ENCODE data around the gene NCCRP1.

NCCRP1 gene

GRCh38 chr19:39157275-39157996 is 39.3 kb upstream of the NCCRP1 start:
- H2BK5ac ChIP-seq (ENCODE audit: low read length), result no peak overlapping the region
- H3K36me3 ChIP-seq (replicated peaks in 1 of 2; ENCODE audit: control insufficient read depth in 2 of 2, insufficient read depth in 2 of 2, low read length in 2 of 2), result peaks cover 0 to 5% of the 10 kb centered on the region in 2 donors
- WGBS, 2 donors (ENCODE audit: extremely low coverage in 2 of 2, insufficient read length in 2 of 2, insufficient replicate concordance in 1 of 2), result no CpG with 5 or more reads among the region's 23 CpGs
- H3K9ac ChIP-seq (ENCODE audit: low read depth, low read length, poor library complexity), result peak overlapping the region; percentile 82
- no peak overlapping the region for H2AFZ ChIP-seq (ENCODE audit: low read length)
- peak overlapping the region; percentile 87 for H4K91ac ChIP-seq (ENCODE audit: low read depth, low read length, poor library complexity)
- no peak for DNase-seq (ENCODE audit: low spot score)
- H3K9me3 ChIP-seq (replicated peaks in 1 of 2; ENCODE audit: control insufficient read depth in 2 of 2, insufficient read depth in 1 of 2, low read depth in 1 of 2, low read length in 2 of 2), result peaks cover 0 to 3% of the 10 kb centered on the region in 2 donors
- no peak overlapping the region for H3K4me2 ChIP-seq (ENCODE audit: insufficient read depth, low read length, poor library complexity, severe bottlenecking)
- H3K79me1 ChIP-seq (ENCODE audit: low read depth, low read length), result peaks cover 28% of the 10 kb centered on the region
- H3K4me3 ChIP-seq (ENCODE audit: low read length in 2 of 2), result peak overlapping the region in 1 of 2 donors; percentile 70
- peak overlapping the region; percentile 35 for H3K18ac ChIP-seq (ENCODE audit: low read length)
- no peak overlapping the region for H2AK5ac ChIP-seq (ENCODE audit: low read depth, low read length)
- H3K23ac ChIP-seq (ENCODE audit: low read depth, low read length, poor library complexity), result peak overlapping the region; percentile 57
- peaks cover 0 to 2% (median 0%) of the 10 kb centered on the region in 3 experiments for H3K27me3 ChIP-seq (ENCODE audit: control insufficient read depth in 3 of 3, insufficient read depth in 3 of 3, low read depth in 1 of 3, low read length in 3 of 3)
- no peak overlapping the region for H4K8ac ChIP-seq (ENCODE audit: low read depth, low read length)
- H3K27ac ChIP-seq (replicated peaks; ENCODE audit: low read length), result no peak overlapping the region
- H3K14ac ChIP-seq (ENCODE audit: low read length), result peak overlapping the region; percentile 78
- no peak overlapping the region for H2BK12ac ChIP-seq (ENCODE audit: low read length)
- peak overlapping the region; percentile 59 for H3K4ac ChIP-seq (ENCODE audit: low read length)
- H2BK15ac ChIP-seq (ENCODE audit: low read length), result no peak overlapping the region
- H3K4me1 ChIP-seq (ENCODE audit: control insufficient read depth in 2 of 2, insufficient read depth in 1 of 2, low read depth in 1 of 2, low read length in 2 of 2), result peaks cover 0 to 24% of the 10 kb centered on the region in 2 donors
- no peak overlapping the region for H2BK120ac ChIP-seq (ENCODE audit: low read depth, low read length)

GRCh38 chr19:39157997-39158389 is 38.8 kb upstream of the NCCRP1 start:
- H2BK12ac ChIP-seq (ENCODE audit: low read length), result peak overlapping the region; percentile 2

GRCh38 chr19:39158646-39159260 is 38.0 kb upstream of the NCCRP1 start:
- Histone ChIP-seq H3K4me3 (ENCODE audit: low read length in 2 of 2) (no peak overlapping the region), H3K27me3 (ENCODE audit: control insufficient read depth in 3 of 3, insufficient read depth in 3 of 3, low read depth in 1 of 3, low read length in 3 of 3) (peaks cover 0 to 2% (median 0%) of the 10 kb centered on the region in 3 experiments), H4K91ac (ENCODE audit: low read depth, low read length, poor library complexity) (peak overlapping the region; percentile 89), H3K79me1 (ENCODE audit: low read depth, low read length) (peaks cover 28% of the 10 kb centered on the region), H4K8ac (ENCODE audit: low read depth, low read length) (no peak overlapping the region), H2BK5ac (ENCODE audit: low read length) (no peak overlapping the region), H2BK15ac (ENCODE audit: low read length) (no peak overlapping the region), H3K27ac (replicated peaks; ENCODE audit: low read length) (no peak overlapping the region), H2AK5ac (ENCODE audit: low read depth, low read length) (peak overlapping the region; percentile 77), H3K9me3 (replicated peaks in 1 of 2; ENCODE audit: control insufficient read depth in 2 of 2, insufficient read depth in 1 of 2, low read depth in 1 of 2, low read length in 2 of 2) (peaks cover 0 to 3% of the 10 kb centered on the region in 2 donors), H3K14ac (ENCODE audit: low read length) (no peak overlapping the region), H3K4me1 (ENCODE audit: control insufficient read depth in 2 of 2, insufficient read depth in 1 of 2, low read depth in 1 of 2, low read length in 2 of 2) (peaks cover 5 to 30% of the 10 kb centered on the region in 2 donors), H3K4ac (ENCODE audit: low read length) (no peak overlapping the region), H3K18ac (ENCODE audit: low read length) (peak overlapping the region; percentile 41), H2BK120ac (ENCODE audit: low read depth, low read length) (no peak overlapping the region), H3K23ac (ENCODE audit: low read depth, low read length, poor library complexity) (no peak overlapping the region), H3K9ac (ENCODE audit: low read depth, low read length, poor library complexity) (no peak overlapping the region), H2AFZ (ENCODE audit: low read length) (no peak overlapping the region), H3K36me3 (replicated peaks in 1 of 2; ENCODE audit: control insufficient read depth in 2 of 2, insufficient read depth in 2 of 2, low read length in 2 of 2) (peaks cover 0 to 5% of the 10 kb centered on the region in 2 donors), H3K4me2 (ENCODE audit: insufficient read depth, low read length, poor library complexity, severe bottlenecking) (no peak overlapping the region), H2BK12ac (ENCODE audit: low read length) (peak overlapping the region; percentile 49)
- no CpG with 5 or more reads among the region's 12 CpGs for WGBS, 2 donors (ENCODE audit: extremely low coverage in 2 of 2, insufficient read length in 2 of 2, insufficient replicate concordance in 1 of 2)
- no peak for DNase-seq (ENCODE audit: low spot score)

More at GRCh38 chr19:39157997-39158389, 38.8 kb upstream of the NCCRP1 start:
- Histone ChIP-seq H2AK5ac (ENCODE audit: low read depth, low read length) (peak overlapping the region; percentile 77), H2AFZ (ENCODE audit: low read length) (no peak overlapping the region), H3K23ac (ENCODE audit: low read depth, low read length, poor library complexity) (peak overlapping the region; percentile 57), H3K27ac (replicated peaks; ENCODE audit: low read length) (no peak overlapping the region), H3K4me1 (ENCODE audit: control insufficient read depth in 2 of 2, insufficient read depth in 1 of 2, low read depth in 1 of 2, low read length in 2 of 2) (peaks cover 3 to 29% of the 10 kb centered on the region in 2 donors), H3K9me3 (replicated peaks in 1 of 2; ENCODE audit: control insufficient read depth in 2 of 2, insufficient read depth in 1 of 2, low read depth in 1 of 2, low read length in 2 of 2) (peaks cover 0 to 3% of the 10 kb centered on the region in 2 donors), H3K4me2 (ENCODE audit: insufficient read depth, low read length, poor library complexity, severe bottlenecking) (no peak overlapping the region), H4K91ac (ENCODE audit: low read depth, low read length, poor library complexity) (peak overlapping the region; percentile 89), H3K79me1 (ENCODE audit: low read depth, low read length) (peaks cover 28% of the 10 kb centered on the region), H3K4me3 (ENCODE audit: low read length in 2 of 2) (peak overlapping the region in 1 of 2 donors; percentile 70), H2BK120ac (ENCODE audit: low read depth, low read length) (no peak overlapping the region), H3K4ac (ENCODE audit: low read length) (peak overlapping the region; percentile 59), H2BK5ac (ENCODE audit: low read length) (no peak overlapping the region), H3K18ac (ENCODE audit: low read length) (peak overlapping the region; percentile 35), H3K9ac (ENCODE audit: low read depth, low read length, poor library complexity) (peak overlapping the region; percentile 82), H3K36me3 (replicated peaks in 1 of 2; ENCODE audit: control insufficient read depth in 2 of 2, insufficient read depth in 2 of 2, low read length in 2 of 2) (peaks cover 0 to 5% of the 10 kb centered on the region in 2 donors), H3K27me3 (ENCODE audit: control insufficient read depth in 3 of 3, insufficient read depth in 3 of 3, low read depth in 1 of 3, low read length in 3 of 3) (peaks cover 0 to 2% (median 0%) of the 10 kb centered on the region in 3 experiments), H4K8ac (ENCODE audit: low read depth, low read length) (no peak overlapping the region), H3K14ac (ENCODE audit: low read length) (peak overlapping the region; percentile 78), H2BK15ac (ENCODE audit: low read length) (no peak overlapping the region)
- no peak for DNase-seq (ENCODE audit: low spot score)
- WGBS, 2 donors (ENCODE audit: extremely low coverage in 2 of 2, insufficient read length in 2 of 2, insufficient replicate concordance in 1 of 2), result no CpG with 5 or more reads among the region's 15 CpGs

- no peak overlapping the region for H3K18ac ChIP-seq (ENCODE audit: low read length)
- no peak overlapping the region for H4K8ac ChIP-seq (ENCODE audit: low read depth, low read length)
- H3K23ac ChIP-seq (ENCODE audit: low read depth, low read length, poor library complexity), result no peak overlapping the region
- H4K91ac ChIP-seq (ENCODE audit: low read depth, low read length, poor library complexity), result no peak overlapping the region
- no peak overlapping the region for H3K4ac ChIP-seq (ENCODE audit: low read length)
- peaks cover 23% of the 10 kb centered on the region for H3K79me1 ChIP-seq (ENCODE audit: low read depth, low read length)
- no peak overlapping the region for H2AFZ ChIP-seq (ENCODE audit: low read length)
- H2AK5ac ChIP-seq (ENCODE audit: low read depth, low read length), result no peak overlapping the region
- no peak overlapping the region for H3K14ac ChIP-seq (ENCODE audit: low read length)
- peaks cover 0 to 3% of the 10 kb centered on the region in 2 donors for H3K9me3 ChIP-seq (replicated peaks in 1 of 2; ENCODE audit: control insufficient read depth in 2 of 2, insufficient read depth in 1 of 2, low read depth in 1 of 2, low read length in 2 of 2)
- H3K4me2 ChIP-seq (ENCODE audit: insufficient read depth, low read length, poor library complexity, severe bottlenecking), result no peak overlapping the region
- H2BK15ac ChIP-seq (ENCODE audit: low read length), result no peak overlapping the region
- H3K27me3 ChIP-seq (ENCODE audit: control insufficient read depth in 3 of 3, insufficient read depth in 3 of 3, low read depth in 1 of 3, low read length in 3 of 3), result peaks cover 0 to 2% (median 0%) of the 10 kb centered on the region in 3 experiments
- H3K4me1 ChIP-seq (ENCODE audit: control insufficient read depth in 2 of 2, insufficient read depth in 1 of 2, low read depth in 1 of 2, low read length in 2 of 2), result peaks cover 5 to 25% of the 10 kb centered on the region in 2 donors
- H2BK12ac ChIP-seq (ENCODE audit: low read length), result no peak overlapping the region
- H2BK5ac ChIP-seq (ENCODE audit: low read length), result no peak overlapping the region
- H2BK120ac ChIP-seq (ENCODE audit: low read depth, low read length), result no peak overlapping the region
- no CpG with 5 or more reads among the region's 8 CpGs for WGBS, 2 donors (ENCODE audit: extremely low coverage in 2 of 2, insufficient read length in 2 of 2, insufficient replicate concordance in 1 of 2)
- no peak overlapping the region for H3K27ac ChIP-seq (replicated peaks; ENCODE audit: low read length)
- no peak overlapping the region for H3K9ac ChIP-seq (ENCODE audit: low read depth, low read length, poor library complexity)
- no peak for DNase-seq (ENCODE audit: low spot score)
- H3K4me3 ChIP-seq (ENCODE audit: low read length in 2 of 2), result no peak overlapping the region
- peaks cover 0 to 5% of the 10 kb centered on the region in 2 donors for H3K36me3 ChIP-seq (replicated peaks in 1 of 2; ENCODE audit: control insufficient read depth in 2 of 2, insufficient read depth in 2 of 2, low read length in 2 of 2)
These were observed 36.3 kb upstream of the NCCRP1 start for GRCh38 chr19:39160523-39160861.

Measured in neuronal stem cell (in vitro differentiated cells).